Progenitor cell of endocrine pancreas (in vitro differentiated cells): ENCODE results near the gene CAND2. TPM values are rescaled to one million over a fixed set of nuclear protein-coding genes. Genes with fewer than 3 reads are reported as not detected.

Experiments
- DNase-seq: peaks from one replicate; pipeline ENCODE4 v3.0.0; 2021; ENCODE audit warnings: low spot score; ENCODE audit not compliant: unreplicated experiment
- H3K27ac Mint-ChIP-seq: 2 replicates; pipeline ENCODE4 v1.8.0; 2021; ENCODE audit warnings: mild to moderate bottlenecking, moderate library complexity, mixed read lengths
- H3K27me3 Mint-ChIP-seq: 2 replicates; pipeline ENCODE4 v1.8.0; 2021; ENCODE audit warnings: mixed read lengths
- H3K36me3 Mint-ChIP-seq: 2 replicates; pipeline ENCODE4 v1.8.0; 2022; ENCODE audit warnings: mixed read lengths; ENCODE audit not compliant: insufficient read depth
- H3K4me1 Mint-ChIP-seq: 2 replicates; pipeline ENCODE4 v1.8.0; 2021; ENCODE audit warnings: low read depth, mixed read lengths
- H3K4me3 Mint-ChIP-seq: 2 replicates; pipeline ENCODE4 v1.8.0; 2021; ENCODE audit warnings: low read depth, mild to moderate bottlenecking, moderate library complexity, mixed read lengths
- H3K9me3 Mint-ChIP-seq: 2 replicates; pipeline ENCODE4 v1.8.0; 2021; ENCODE audit warnings: low read depth, mixed read lengths
- CTCF ChIP-seq: fragments of 200-600 bp; sonication (generic); IDR thresholded peaks from one replicate; pipeline ENCODE4 v1.5.0; 2021; ENCODE audit warnings: antibody characterized with exemption, mild to moderate bottlenecking; ENCODE audit not compliant: unreplicated experiment
- total RNA-seq: library from RNA; stranded (reverse); gene quantifications from 2 replicates; pipeline ENCODE4 v1.2.1, GENCODE V29; 2021

Gene CAND2
- total RNA-seq, 1 donor from 2014 or later, result 11.0 TPM

- H3K9me3 Mint-ChIP-seq, result no peaks in the 10 kb centered on the region
- no peaks in the 10 kb centered on the region for H3K36me3 Mint-ChIP-seq
- TF ChIP-seq CTCF, result no peak
- H3K4me1 Mint-ChIP-seq, result no peaks in the 10 kb centered on the region
- DNase-seq, result no peak
- H3K27me3 Mint-ChIP-seq, result peaks cover 8% of the 10 kb centered on the region
- no peak overlapping the region for H3K4me3 Mint-ChIP-seq
- H3K27ac Mint-ChIP-seq, result peak overlapping the region; percentile 11
Measured at GRCh38 chr3:12752102-12752501, 44.4 kb upstream of the CAND2 start.

- no peak for DNase-seq
- no peak for TF ChIP-seq CTCF
- Mint-ChIP-seq H3K4me1 (no peaks in the 10 kb centered on the region), H3K27ac (no peak overlapping the region), H3K9me3 (no peaks in the 10 kb centered on the region), H3K4me3 (no peak overlapping the region), H3K36me3 (no peaks in the 10 kb centered on the region), H3K27me3 (peaks cover 8% of the 10 kb centered on the region)
Measured at GRCh38 chr3:12752809-12753208, 43.7 kb upstream of the CAND2 start.

GRCh38 chr3:12753275-12754028 lies 43.0 kb upstream of the CAND2 start:
- Mint-ChIP-seq H3K4me1 (no peaks in the 10 kb centered on the region), H3K27ac (no peak overlapping the region), H3K4me3 (no peak overlapping the region), H3K36me3 (no peaks in the 10 kb centered on the region), H3K27me3 (peaks cover 8% of the 10 kb centered on the region), H3K9me3 (no peaks in the 10 kb centered on the region)
- DNase-seq, result no peak
- TF ChIP-seq CTCF, result no peak

GRCh38 chr3:12754313-12754712 lies 42.2 kb upstream of the CAND2 start:
- no peaks in the 10 kb centered on the region for H3K9me3 Mint-ChIP-seq
- H3K4me1 Mint-ChIP-seq, result peaks cover 1% of the 10 kb centered on the region
- H3K4me3 Mint-ChIP-seq, result no peak overlapping the region
- DNase-seq, result no peak
- no peaks in the 10 kb centered on the region for H3K36me3 Mint-ChIP-seq
- peaks cover 8% of the 10 kb centered on the region for H3K27me3 Mint-ChIP-seq
- no peak for TF ChIP-seq CTCF
- no peak overlapping the region for H3K27ac Mint-ChIP-seq

- no peaks in the 10 kb centered on the region for H3K36me3 Mint-ChIP-seq
- H3K4me1 Mint-ChIP-seq, result peaks cover 12% of the 10 kb centered on the region
- no peak for DNase-seq
- TF ChIP-seq CTCF, result no peak
- H3K27ac Mint-ChIP-seq, result no peak overlapping the region
- H3K27me3 Mint-ChIP-seq, result peaks cover 8% of the 10 kb centered on the region
- no peaks in the 10 kb centered on the region for H3K9me3 Mint-ChIP-seq
- H3K4me3 Mint-ChIP-seq, result no peak overlapping the region
Measured at GRCh38 chr3:12755754-12756153, 40.7 kb upstream of the CAND2 start.
